Natural killer cell (primary cell): ENCODE results near the gene POLR1C. TPM values are rescaled to one million over a fixed set of nuclear protein-coding genes. Genes with fewer than 3 reads are reported as not detected.

Experiments used
- ATAC-seq, 3 donors: fragments of 150-1000 bp in 2 of 3; fragments of 200-7000 bp in 1 of 3; cut with Tn5 transposase; 1 replicate in 1 of 3; 2 replicates in 2 of 3; pipeline ENCODE4 v1.10.0; 2021; ENCODE audit warnings: mild to moderate bottlenecking in 2 of 3, moderate library complexity in 2 of 3
- DNase-seq, 2 donors: peaks; one replicate each; pipeline versions ENCODE4 v3.0.0 to v3.0.0-alpha.2; 2013 to 2021; ENCODE audit warnings: mixed read lengths in 1 of 2
- H3K27ac ChIP-seq: one replicate; pipeline ENCODE4 v1.5.1; 2013; ENCODE audit warnings: mild to moderate bottlenecking, low read length
- H3K27me3 ChIP-seq: one replicate; pipeline ENCODE4 v1.6.1; 2013; ENCODE audit warnings: low read length; ENCODE audit not compliant: control insufficient read depth, insufficient read depth
- H3K36me3 ChIP-seq: one replicate; pipeline ENCODE4 v1.6.1; 2013; ENCODE audit warnings: low read length; ENCODE audit not compliant: control insufficient read depth, insufficient read depth
- H3K4me1 ChIP-seq: one replicate; pipeline ENCODE4 v1.6.1; 2013; ENCODE audit warnings: low read length; ENCODE audit not compliant: control insufficient read depth, insufficient read depth
- H3K4me3 ChIP-seq: one replicate; pipeline ENCODE4 v1.5.1; 2013; ENCODE audit warnings: low read length
- H3K9me3 ChIP-seq: one replicate; pipeline ENCODE4 v1.6.1; 2013; ENCODE audit warnings: low read length; ENCODE audit not compliant: control insufficient read depth, insufficient read depth
- H3K27ac Mint-ChIP-seq, 2 donors: one replicate each; pipeline ENCODE4 v1.8.0; 2022; ENCODE audit warnings: mild to moderate bottlenecking in 2 of 2, mixed read lengths in 2 of 2, moderate library complexity in 1 of 2
- H3K27me3 Mint-ChIP-seq, 2 donors: one replicate each; pipeline ENCODE4 v1.8.0; 2022; ENCODE audit warnings: low read depth in 2 of 2, mixed read lengths in 2 of 2
- H3K36me3 Mint-ChIP-seq: one replicate; pipeline ENCODE4 v1.8.0; 2022; ENCODE audit warnings: mixed read lengths
- H3K4me1 Mint-ChIP-seq, 2 donors: one replicate each; pipeline ENCODE4 v1.8.0; 2022; ENCODE audit warnings: mixed read lengths in 2 of 2
- H3K4me3 Mint-ChIP-seq: one replicate; pipeline ENCODE4 v1.8.0; 2022; ENCODE audit warnings: mild to moderate bottlenecking, moderate library complexity, mixed read lengths
- H3K9me3 Mint-ChIP-seq, 2 donors: one replicate each; pipeline ENCODE4 v1.8.0; 2022; ENCODE audit warnings: mixed read lengths in 2 of 2
- CTCF ChIP-seq: fragments of 200-600 bp; IDR thresholded peaks from one replicate; pipeline ENCODE4 v1.8.0; 2022; ENCODE audit warnings: antibody characterized with exemption
- WGBS: methylation state at CpG from one replicate; pipeline ENCODE4 v1.1.7; 2013; ENCODE audit warnings: missing lambda C conversion rate; ENCODE audit not compliant: insufficient coverage; 5-methylcytosine and 5-hydroxymethylcytosine counted together
- intact Hi-C: fragments of 100-400 bp; cut with micrococcal nuclease; formaldehyde crosslinking; loops from one replicate; pipeline ENCODE4 v1.14.2; 2022
- total RNA-seq, 4 donors: library from RNA; stranded (reverse); fragments of 120-200 nt in 1 of 4; gene quantifications; one replicate each; pipeline versions ENCODE4 v1.2.3 to v1.2.4, GENCODE V29; 2013 to 2022

The POLR1C gene
- total RNA-seq, 3 donors from 2014 or later (not counting 1 experiment from before 2014, with no cell fraction given) = 22.3 to 29.3 (median 25.8) TPM

GRCh38 chr6:43520097-43520496 lies 3.2 kb downstream of the POLR1C start:
- no peak for ATAC-seq

GRCh38 chr6:43521836-43522235 lies 4.9 kb downstream of the POLR1C start:
- Histone ChIP-seq H3K4me1 (peaks cover 9% of the 10 kb centered on the region), H3K4me3 (no peak overlapping the region), H3K9me3 (no peaks in the 10 kb centered on the region), H3K27ac (no peak overlapping the region), H3K27me3 (no peaks in the 10 kb centered on the region), H3K36me3 (peaks cover 74% of the 10 kb centered on the region)
- Mint-ChIP-seq H3K27ac (no peak overlapping the region), H3K27me3 (no peaks in the 10 kb centered on the region), H3K4me3 (no peak overlapping the region), H3K4me1 (no peaks in the 10 kb centered on the region), H3K9me3 (no peaks in the 10 kb centered on the region), H3K36me3 (peaks cover 8% of the 10 kb centered on the region)
- no peak for TF ChIP-seq CTCF
- ATAC-seq (no peak), DNase-seq (no peak)
- intact Hi-C loops = no loop called here
- WGBS = 93% methylated on average over 2 of the region's 2 CpGs

More at GRCh38 chr6:43520097-43520496, 3.2 kb downstream of the POLR1C start:
- H3K4me3 Mint-ChIP-seq = no peak overlapping the region
- H3K36me3 Mint-ChIP-seq = no peaks in the 10 kb centered on the region
- H3K27me3 ChIP-seq = no peaks in the 10 kb centered on the region
- H3K4me1 Mint-ChIP-seq = no peaks in the 10 kb centered on the region
- no peak overlapping the region for H3K4me3 ChIP-seq
- no peaks in the 10 kb centered on the region for H3K9me3 Mint-ChIP-seq
- no peaks in the 10 kb centered on the region for H3K9me3 ChIP-seq
- intact Hi-C loops = no loop called here
- WGBS = 97% methylated on average over 8 of the region's 8 CpGs
- no peak overlapping the region for H3K27ac ChIP-seq
- H3K36me3 ChIP-seq = peaks cover 61% of the 10 kb centered on the region
- peaks cover 23% of the 10 kb centered on the region for H3K4me1 ChIP-seq
- no peak for DNase-seq
- no peaks in the 10 kb centered on the region for H3K27me3 Mint-ChIP-seq
- H3K27ac Mint-ChIP-seq = no peak overlapping the region
- no peak for TF ChIP-seq CTCF

GRCh38 chr6:43522547-43523261 lies 5.8 kb downstream of the POLR1C start:
- H3K4me1 Mint-ChIP-seq = no peaks in the 10 kb centered on the region
- H3K9me3 Mint-ChIP-seq = no peaks in the 10 kb centered on the region
- peaks cover 8% of the 10 kb centered on the region for H3K36me3 Mint-ChIP-seq
- intact Hi-C loops = no loop called here
- Histone ChIP-seq H3K27ac (no peak overlapping the region), H3K27me3 (no peaks in the 10 kb centered on the region), H3K9me3 (no peaks in the 10 kb centered on the region), H3K4me1 (peaks cover 4% of the 10 kb centered on the region), H3K36me3 (peaks cover 83% of the 10 kb centered on the region), H3K4me3 (no peak overlapping the region)
- H3K27me3 Mint-ChIP-seq = no peaks in the 10 kb centered on the region
- TF ChIP-seq CTCF = no peak
- no peak overlapping the region for H3K4me3 Mint-ChIP-seq
- H3K27ac Mint-ChIP-seq = no peak overlapping the region
- no peak for ATAC-seq
- no peak for DNase-seq
- 93% methylated on average over 8 of the region's 8 CpGs for WGBS

- no peak for TF ChIP-seq CTCF
- H3K36me3 ChIP-seq = peaks cover 89% of the 10 kb centered on the region
- intact Hi-C loops = no loop called here
- H3K4me3 ChIP-seq = no peak overlapping the region
- Mint-ChIP-seq H3K4me3 (no peak overlapping the region), H3K27ac (no peak overlapping the region), H3K4me1 (no peaks in the 10 kb centered on the region), H3K36me3 (peaks cover 8% of the 10 kb centered on the region), H3K9me3 (no peaks in the 10 kb centered on the region), H3K27me3 (no peaks in the 10 kb centered on the region)
- no peaks in the 10 kb centered on the region for H3K4me1 ChIP-seq
- ATAC-seq = no peak
- no peak for DNase-seq
- no peaks in the 10 kb centered on the region for H3K27me3 ChIP-seq
- WGBS = 96% methylated on average over 3 of the region's 3 CpGs
- H3K27ac ChIP-seq = no peak overlapping the region
- H3K9me3 ChIP-seq = no peaks in the 10 kb centered on the region
These were observed 6.4 kb downstream of the POLR1C start for GRCh38 chr6:43523284-43523683.
